Vagina (tissue), 2 donors: ENCODE data around the gene GPR31. TPM values are rescaled to one million over a fixed set of nuclear protein-coding genes. Genes with fewer than 3 reads are reported as not detected.

Experiments used
- DNase-seq, 2 donors: peaks; one replicate each; pipeline ENCODE4 v3.0.0-alpha.2; 2017; ENCODE audit errors: extremely low spot score in 2 of 2
- H3K27ac ChIP-seq: fragments of 200-600 bp; sonication (generic); one replicate; pipeline ENCODE4 v1.5.1; 2019
- H3K27me3 ChIP-seq: fragments of 200-600 bp; sonication (generic); one replicate; pipeline ENCODE4 v1.5.1; 2019
- H3K36me3 ChIP-seq, 2 donors: fragments of 200-600 bp; sonication (generic); one replicate each; pipeline ENCODE4 v1.5.1; 2017 to 2019
- H3K4me1 ChIP-seq: fragments of 200-600 bp; sonication (generic); one replicate; pipeline ENCODE4 v1.5.1; 2019
- H3K4me3 ChIP-seq, 2 donors: fragments of 200-600 bp; sonication (generic); 1 replicate in 1 of 2; 2 replicates in 1 of 2; pipeline ENCODE4 v1.5.1; 2016 to 2019
- H3K9me3 ChIP-seq: fragments of 200-600 bp; sonication (generic); one replicate; pipeline ENCODE4 v1.5.1; 2019
- CTCF ChIP-seq, 3 experiments: fragments of 450-650 bp in 2 of 3; fragments of 200-600 bp in 1 of 3; sonication (generic) in 1 of 3; IDR thresholded peaks; one replicate each; pipeline ENCODE4 v1.5.1; 2017 to 2019; ENCODE audit warnings: antibody characterized with exemption in 3 of 3, mild to moderate bottlenecking in 2 of 3, moderate library complexity in 2 of 3
- POLR2A ChIP-seq, 2 donors: fragments of 450-650 bp; IDR thresholded peaks; one replicate each; pipeline ENCODE4 v1.6.1; 2017; ENCODE audit warnings: antibody characterized with exemption in 2 of 2, mild to moderate bottlenecking in 2 of 2, moderate library complexity in 2 of 2
- POLR2AphosphoS5 ChIP-seq, 2 donors: sonication (generic); formaldehyde crosslinking; IDR thresholded peaks; one replicate each; pipeline ENCODE4 v1.9.0; 2017; ENCODE audit warnings: antibody characterized with exemption in 2 of 2, mild to moderate bottlenecking in 2 of 2, low read depth in 1 of 2; ENCODE audit not compliant: insufficient read depth in 1 of 2
- intact Hi-C: fragments of 100-400 bp; cut with DNase I; formaldehyde crosslinking; loops from one replicate; pipeline ENCODE4 v1.15.1; 2023
- total RNA-seq: library from RNA; depleted of rRNA; stranded (reverse); fragments of >200 nt; gene quantifications from one replicate; pipeline ENCODE4 v1.2.3, GENCODE V29; 2016

The GPR31 gene
- total RNA-seq, 1 donor from 2014 or later, result not detected

- no peak overlapping the region for H3K27ac ChIP-seq
- no peak for TF ChIP-seq POLR2A (IDR thresholded peaks at IDR 0.05)
Observed at GRCh38 chr6:167115054-167115453, 42.7 kb downstream of the GPR31 start.

GRCh38 chr6:167113935-167114910, 43.6 kb downstream of the GPR31 start:
- intact Hi-C loops, result no loop called here
- DNase-seq, result no peak
- H3K4me3 ChIP-seq, result no peak overlapping the region
- no peaks in the 10 kb centered on the region for H3K27me3 ChIP-seq
- TF ChIP-seq POLR2A (IDR thresholded peaks at IDR 0.05), result no peak
- no peak for TF ChIP-seq CTCF (IDR thresholded peaks at IDR 0.05)
- no peak for TF ChIP-seq POLR2AphosphoS5 (IDR thresholded peaks at IDR 0.05; ENCODE audit: insufficient read depth in 1 of 2, low read depth in 1 of 2)
- no peaks in the 10 kb centered on the region for H3K36me3 ChIP-seq
- H3K27ac ChIP-seq, result no peak overlapping the region
- H3K4me1 ChIP-seq, result no peaks in the 10 kb centered on the region
- no peaks in the 10 kb centered on the region for H3K9me3 ChIP-seq

More at GRCh38 chr6:167115054-167115453, 42.7 kb downstream of the GPR31 start:
- intact Hi-C loops, result no loop called here
- DNase-seq, result no peak
- Histone ChIP-seq H3K4me1 (peaks cover under 1% of the 10 kb centered on the region), H3K9me3 (no peaks in the 10 kb centered on the region), H3K4me3 (no peak overlapping the region), H3K36me3 (no peaks in the 10 kb centered on the region), H3K27me3 (no peaks in the 10 kb centered on the region)

GRCh38 chr6:167113047-167113754, 44.6 kb downstream of the GPR31 start:
- Histone ChIP-seq H3K4me1 (no peaks in the 10 kb centered on the region), H3K27me3 (no peaks in the 10 kb centered on the region), H3K4me3 (no peak overlapping the region), H3K27ac (no peak overlapping the region), H3K9me3 (no peaks in the 10 kb centered on the region), H3K36me3 (no peaks in the 10 kb centered on the region)
- intact Hi-C loops, result no loop called here
- TF ChIP-seq POLR2A (IDR thresholded peaks at IDR 0.05), result no peak
- TF ChIP-seq POLR2AphosphoS5 (IDR thresholded peaks at IDR 0.05; ENCODE audit: insufficient read depth in 1 of 2, low read depth in 1 of 2), result no peak
- TF ChIP-seq CTCF (IDR thresholded peaks at IDR 0.05), result no peak
- no peak for DNase-seq

GRCh38 chr6:167112421-167112820, 45.4 kb downstream of the GPR31 start:
- no peaks in the 10 kb centered on the region for H3K27me3 ChIP-seq
- no peak for TF ChIP-seq POLR2AphosphoS5 (IDR thresholded peaks at IDR 0.05; ENCODE audit: insufficient read depth in 1 of 2, low read depth in 1 of 2)
- TF ChIP-seq POLR2A (IDR thresholded peaks at IDR 0.05), result no peak
- TF ChIP-seq CTCF (IDR thresholded peaks at IDR 0.05), result no peak
- no peak overlapping the region for H3K27ac ChIP-seq
- no peak overlapping the region for H3K4me3 ChIP-seq
- intact Hi-C loops, result no loop called here
- DNase-seq, result no peak
- H3K4me1 ChIP-seq, result no peaks in the 10 kb centered on the region
- no peaks in the 10 kb centered on the region for H3K9me3 ChIP-seq
- H3K36me3 ChIP-seq, result no peaks in the 10 kb centered on the region

- no peak overlapping the region for H3K4me3 ChIP-seq
- DNase-seq, result no peak
- no peaks in the 10 kb centered on the region for H3K9me3 ChIP-seq
- H3K27ac ChIP-seq, result no peak overlapping the region
- intact Hi-C loops, result no loop called here
- H3K36me3 ChIP-seq, result no peaks in the 10 kb centered on the region
- no peaks in the 10 kb centered on the region for H3K4me1 ChIP-seq
- TF ChIP-seq CTCF (IDR thresholded peaks at IDR 0.05), result no peak
- H3K27me3 ChIP-seq, result no peaks in the 10 kb centered on the region
Observed at GRCh38 chr6:167111597-167111996, 46.2 kb downstream of the GPR31 start.
